ENCODE measurements around the gene SRSF4. TPM values are rescaled to one million over a fixed set of nuclear protein-coding genes. Genes with fewer than 3 reads are reported as not detected.

Gene SRSF4
- total and polyA plus RNA-seq, 9 of the 15 experiments (the other 6 are each of a cell fraction or from before 2014, with no cell fraction given) = 15.9 to 132 (median 82.0) TPM

DNA sequence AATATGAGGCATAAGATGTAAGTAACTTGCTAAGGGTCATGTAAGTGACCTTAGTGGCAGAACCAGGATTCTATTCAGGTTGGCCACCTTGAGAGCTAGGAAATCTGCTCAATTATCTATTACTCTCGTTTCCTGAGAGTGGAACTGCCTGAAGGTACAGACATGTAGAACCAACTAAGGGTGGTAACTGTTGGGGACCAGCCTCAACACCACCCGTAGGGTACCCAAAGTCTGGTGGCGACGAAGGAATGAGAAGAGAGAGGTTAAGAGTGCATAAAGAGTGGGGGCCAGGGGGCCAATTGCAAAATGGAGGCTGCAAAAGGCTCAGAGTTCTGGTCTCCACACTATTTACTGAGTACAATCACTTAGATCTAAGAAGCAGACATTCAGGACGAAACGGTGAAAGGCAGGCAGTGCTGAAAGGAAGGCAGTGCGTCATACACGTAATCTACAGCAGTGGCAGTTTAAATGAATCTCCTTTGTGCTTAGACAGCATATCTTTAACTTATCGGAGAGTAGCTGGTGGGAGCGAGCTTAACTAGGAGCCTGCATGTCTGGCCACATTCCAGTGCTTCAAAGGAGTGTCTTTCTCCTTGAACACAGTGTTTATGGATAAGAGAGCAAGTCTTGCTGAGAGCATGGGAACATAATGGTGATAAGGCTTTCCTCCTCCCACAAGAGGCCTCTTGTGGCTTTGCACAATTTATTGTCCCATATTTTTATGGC lies 25.0 kb downstream of the SRSF4 start:
- Histone ChIP-seq H3K27me3 (ENCODE audit: control insufficient read depth in 2 of 2, insufficient read depth in 2 of 2, low read length in 2 of 2) (no peaks in the 10 kb centered on the region), H3K4me1 (replicated peaks in 1 of 2; ENCODE audit: control insufficient read depth in 2 of 2, insufficient read depth in 2 of 2, low read length in 2 of 2) (peaks cover 30 to 34% of the 10 kb centered on the region in 2 experiments), H3K4me3 (peak overlapping the region; percentile 8; the same call in 1 of the 2 replicates), H3K79me2 (ENCODE audit: control insufficient read depth, insufficient read depth, low read length) (peaks cover 66% of the 10 kb centered on the region), H3K27ac (ENCODE audit: extremely low read depth, low read depth, low read length) (peak overlapping the region; percentile 90), H3K9ac (ENCODE audit: insufficient read depth in 1 of 2, low read depth in 2 of 2, low read length in 2 of 2) (peak overlapping the region; percentile 51 to 57; a peak in 3 of 4 replicates), H3K36me3 (ENCODE audit: control insufficient read depth, insufficient read depth, low read length) (peaks cover 92% of the 10 kb centered on the region), H3K9me1 (ENCODE audit: control insufficient read depth, insufficient read depth, low read length) (no peaks in the 10 kb centered on the region), H3K9me3 (replicated peaks; ENCODE audit: control insufficient read depth, insufficient read depth, low read depth, low read length) (no peaks in the 10 kb centered on the region; the same call in 1 of the 2 replicates), H3K4me2 (ENCODE audit: insufficient read depth, low read length) (peak overlapping the region; percentile 76), H4K20me1 (replicated peaks; ENCODE audit: control insufficient read depth, insufficient read depth, low read length) (no peaks in the 10 kb centered on the region), H2AFZ (ENCODE audit: low read depth, low read length) (peak overlapping the region; percentile 29; the same call in 1 of the 2 replicates)
- BruUV-seq (replicated peaks) = no TSS peak
- FAIRE-seq = peak; percentile 99
- in situ Hi-C loops (cut with MboI) = no loop called here
- POLR2A ChIA-PET = interaction anchor here (0.6 to 5.6 kb wide), 12 partner anchors 9 to 273 kb away, joined by 3 to 54 read pairs (median 5); partner anchors contain the start of gene SRSF4
- peak; percentile 93 for ATAC-seq
- peak; percentile 59 to 97 (median 70) for DNase-seq (ENCODE audit: extremely low read depth in 1 of 4, low spot score in 3 of 4)
- WGBS (ENCODE audit: insufficient coverage, low coverage, missing lambda C conversion rate) = 2% methylated on average over 10 of the region's 10 CpGs
- CTCF ChIA-PET (ENCODE audit: low intra/inter-chr PET ratio) = no interaction called here
- intact Hi-C loops (cut with micrococcal nuclease) = loop anchor here (1.0 kb wide), 2 partner anchors 46 to 274 kb away; no protein-coding TSS in a partner anchor
- TF ChIP-seq TBL1XR1 (IDR thresholded peaks at IDR 0.05; ENCODE audit: low read length in 2 of 2) (peak; percentile 51 to 96; a peak in 3 of 4 replicates), ZNF23 (CRISPR knock-in tag; IDR thresholded peaks at IDR 0.05) (no peak), CCNT2 (IDR thresholded peaks at IDR 0.05; ENCODE audit: borderline replicate concordance, extremely low read depth, insufficient read length, low read depth, low read length) (peak; percentile 96), BHLHE40 (IDR thresholded peaks at IDR 0.05; ENCODE audit: low read length) (peak; percentile 79), MIER1 (IDR thresholded peaks at IDR 0.05; ENCODE audit: low read depth) (peak; percentile 67; the same call in 1 of the 2 replicates), UBTF (IDR thresholded peaks at IDR 0.05; ENCODE audit: borderline replicate concordance in 1 of 2, low read depth in 2 of 2, low read length in 2 of 2) (peak in 1 of 2 experiments; percentile 35; a peak in 1 of 4 replicates), ZNF764 (CRISPR knock-in tag; IDR thresholded peaks at IDR 0.05; ENCODE audit: low read depth) (no peak), CBX8 (IDR thresholded peaks at IDR 0.05; ENCODE audit: borderline replicate concordance, extremely low read depth, low read depth, low read length, poor library complexity, severe bottlenecking) (no peak), CEBPZ (IDR thresholded peaks at IDR 0.05; ENCODE audit: borderline replicate concordance, low read depth, low read length) (no peak), TRIM28 (IDR thresholded peaks at IDR 0.05) (peak; percentile 90), CBFA2T3 (IDR thresholded peaks at IDR 0.05) (peak; percentile 99)
- TF ChIP-seq, protein P1, sequence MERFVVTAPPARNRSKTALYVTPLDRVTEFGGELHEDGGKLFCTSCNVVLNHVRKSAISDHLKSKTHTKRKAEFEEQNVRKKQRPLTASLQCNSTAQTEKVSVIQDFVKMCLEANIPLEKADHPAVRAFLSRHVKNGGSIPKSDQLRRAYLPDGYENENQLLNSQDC (CRISPR knock-in tag; IDR thresholded peaks at IDR 0.05) = no peak

Data from K562 (cell line).